H1 (cell line): ENCODE measurements around the gene CNNM1.

Experiments used
- ATF2 ChIP-seq: IDR thresholded peaks from 2 replicates; pipeline ENCODE4 v1.6.1; 2012; ENCODE audit warnings: low read length, inconsistent platforms
- CREB1 ChIP-seq: IDR thresholded peaks from 2 replicates; pipeline ENCODE4 v1.6.1; 2012; ENCODE audit warnings: inconsistent platforms
- CTCF ChIP-seq, 3 experiments: IDR thresholded peaks; 1 replicate in 2 of 3; 2 replicates in 1 of 3; pipeline versions ENCODE4 v1.5.1 to v1.6.1; 2011; ENCODE audit warnings: low read length in 3 of 3, mild to moderate bottlenecking in 3 of 3, inconsistent platforms in 2 of 3, low read depth in 1 of 3, moderate library complexity in 1 of 3; ENCODE audit not compliant: insufficient read depth in 1 of 3; ENCODE audit errors: control extremely low read depth in 1 of 3
- EGR1 ChIP-seq: IDR thresholded peaks from 2 replicates; pipeline ENCODE4 v1.6.1; 2011; ENCODE audit warnings: low read depth, low read length, borderline replicate concordance
- EZH2 ChIP-seq: fragments of 200-600 bp; sonication (generic); IDR thresholded peaks from 2 replicates; pipeline ENCODE4 v1.7.1; 2012; ENCODE audit warnings: low read depth, mild to moderate bottlenecking, moderate library complexity, low read length, inconsistent platforms; ENCODE audit not compliant: severe bottlenecking
- NRF1 ChIP-seq: IDR thresholded peaks from 2 replicates; pipeline ENCODE4 v1.6.1; 2011; ENCODE audit warnings: mild to moderate bottlenecking, low read depth, low read length, improper control_type of control experiment
- PHF8 ChIP-seq: fragments of 200-600 bp; sonication (generic); conservative IDR thresholded peaks from 2 replicates; pipeline ENCODE4 v1.7.1; 2012; ENCODE audit warnings: low read depth, mild to moderate bottlenecking, inconsistent platforms, low read length, moderate library complexity
- POLR2A ChIP-seq, 2 experiments: IDR thresholded peaks; 1 replicate in 1 of 2; 2 replicates in 1 of 2; pipeline ENCODE4 v1.6.1; 2011; ENCODE audit warnings: low read depth in 2 of 2, low read length in 2 of 2, mild to moderate bottlenecking in 2 of 2; ENCODE audit errors: control extremely low read depth in 1 of 2
- RFX5 ChIP-seq: IDR thresholded peaks from 2 replicates; pipeline ENCODE4 v1.6.1; 2011; ENCODE audit warnings: low read depth, low read length, improper control_type of control experiment, borderline replicate concordance
- SP2 ChIP-seq: IDR thresholded peaks from 2 replicates; pipeline ENCODE4 v1.6.1; 2012; ENCODE audit warnings: mild to moderate bottlenecking, low read length, inconsistent platforms
- TAF1 ChIP-seq: IDR thresholded peaks from 2 replicates; pipeline ENCODE4 v1.6.1; 2011; ENCODE audit warnings: mild to moderate bottlenecking, low read depth, low read length
- TCF12 ChIP-seq: IDR thresholded peaks from 2 replicates; pipeline ENCODE4 v1.6.1; 2011; ENCODE audit warnings: low read depth, mild to moderate bottlenecking, low read length

DNA sequence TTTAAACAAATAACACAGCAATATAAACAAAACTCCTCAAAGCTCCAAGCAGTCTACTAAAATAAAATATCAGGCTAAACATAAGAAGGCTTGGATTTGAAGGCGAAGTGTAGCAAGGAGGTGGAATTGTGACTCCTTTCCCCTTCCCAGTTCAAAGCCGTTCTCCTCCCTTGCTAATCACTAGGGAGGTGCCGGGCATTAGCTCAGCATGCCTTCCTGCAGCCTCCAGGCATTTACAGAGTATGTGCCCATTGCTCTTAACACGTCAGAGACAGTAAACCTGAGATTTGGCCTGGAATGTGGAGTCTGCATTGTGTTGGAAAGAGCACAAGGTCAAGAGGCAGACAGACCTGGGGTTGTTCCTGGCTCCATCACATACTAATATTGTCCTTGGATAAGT lies 15.6 kb downstream of the CNNM1 start:
- no peak for TF ChIP-seq CTCF (IDR thresholded peaks at IDR 0.05; ENCODE audit: control extremely low read depth in 1 of 3, insufficient read depth in 1 of 3, low read depth in 1 of 3, low read length in 3 of 3)
- TF ChIP-seq TAF1 = no peak
- no peak for TF ChIP-seq PHF8
- no peak for TF ChIP-seq RFX5
- no peak for TF ChIP-seq ATF2
- no peak for TF ChIP-seq TCF12
- TF ChIP-seq POLR2A (IDR thresholded peaks at IDR 0.05; ENCODE audit: control extremely low read depth in 1 of 2, low read depth in 2 of 2, low read length in 2 of 2) = no peak
- TF ChIP-seq EZH2 = no peak
- TF ChIP-seq SP2 = no peak
- no peak for TF ChIP-seq CREB1
- no peak for TF ChIP-seq NRF1
- TF ChIP-seq EGR1 = no peak
